Measurements from ENCODE around the gene PRSS12. TPM values are rescaled to one million over a fixed set of nuclear protein-coding genes. Genes with fewer than 3 reads are reported as not detected.

The PRSS12 gene
- polyA plus RNA-seq, 4 donors: 12.2 to 17.0 (median 13.7) TPM

DNA sequence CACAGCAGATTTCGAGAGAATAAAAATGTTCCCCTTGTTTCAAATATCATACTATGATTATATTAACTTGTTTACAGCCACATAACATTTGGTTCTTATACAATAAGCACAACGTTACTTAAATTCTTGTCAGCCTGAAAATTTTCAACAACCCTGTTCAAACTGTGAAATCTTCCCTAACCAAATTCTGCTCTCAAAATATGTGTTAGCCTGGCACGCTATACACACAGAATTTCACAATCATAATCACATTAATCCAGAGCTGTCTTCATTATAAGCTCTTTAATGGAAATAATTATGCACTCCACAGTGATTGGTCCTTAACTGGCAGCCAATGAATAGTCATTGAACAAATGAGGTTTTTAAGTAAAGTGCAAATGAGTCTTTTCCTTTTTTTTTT lies 7.3 kb upstream of the PRSS12 start:
- no peak for DNase-seq (ENCODE audit: low read depth in 4 of 4, low spot score in 3 of 4)

DNA sequence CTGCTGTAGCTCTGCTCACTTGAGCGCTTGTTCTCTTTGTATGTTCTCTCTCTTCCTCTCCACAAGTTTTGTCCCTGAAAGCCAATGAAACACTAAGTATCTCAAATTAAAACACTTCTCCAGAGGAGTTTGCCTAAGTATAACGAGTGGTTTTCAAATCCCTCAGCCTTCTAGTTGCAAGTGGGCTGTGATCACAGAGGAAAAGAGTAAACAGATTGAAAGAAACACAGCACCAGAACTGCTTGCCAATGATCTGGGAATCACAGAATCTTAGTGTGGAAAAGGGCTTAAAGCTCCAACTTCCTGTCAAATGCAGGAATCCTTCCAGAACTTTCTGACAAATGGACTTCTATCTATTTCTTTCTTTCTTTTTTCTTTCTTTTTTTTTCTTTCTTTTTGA lies 4.8 kb upstream of the PRSS12 start:
- no peak for DNase-seq (ENCODE audit: low read depth in 4 of 4, low spot score in 3 of 4)

GRCh38 chr4:118356731-118357130 lies 3.9 kb upstream of the PRSS12 start:
- no peak for DNase-seq (ENCODE audit: low read depth in 4 of 4, low spot score in 3 of 4)

- DNase-seq (ENCODE audit: low read depth in 4 of 4, low spot score in 3 of 4): no peak
Observed at GRCh38 chr4:118356111-118356510, 3.3 kb upstream of the PRSS12 start.

- no peak for DNase-seq (ENCODE audit: low read depth in 4 of 4, low spot score in 3 of 4)
Observed at GRCh38 chr4:118354913-118355312, 2.1 kb upstream of the PRSS12 start.

GRCh38 chr4:118353534-118354030 lies 779 bp upstream of the PRSS12 start:
- DNase-seq (ENCODE audit: low read depth in 4 of 4, low spot score in 3 of 4): no peak

DNA sequence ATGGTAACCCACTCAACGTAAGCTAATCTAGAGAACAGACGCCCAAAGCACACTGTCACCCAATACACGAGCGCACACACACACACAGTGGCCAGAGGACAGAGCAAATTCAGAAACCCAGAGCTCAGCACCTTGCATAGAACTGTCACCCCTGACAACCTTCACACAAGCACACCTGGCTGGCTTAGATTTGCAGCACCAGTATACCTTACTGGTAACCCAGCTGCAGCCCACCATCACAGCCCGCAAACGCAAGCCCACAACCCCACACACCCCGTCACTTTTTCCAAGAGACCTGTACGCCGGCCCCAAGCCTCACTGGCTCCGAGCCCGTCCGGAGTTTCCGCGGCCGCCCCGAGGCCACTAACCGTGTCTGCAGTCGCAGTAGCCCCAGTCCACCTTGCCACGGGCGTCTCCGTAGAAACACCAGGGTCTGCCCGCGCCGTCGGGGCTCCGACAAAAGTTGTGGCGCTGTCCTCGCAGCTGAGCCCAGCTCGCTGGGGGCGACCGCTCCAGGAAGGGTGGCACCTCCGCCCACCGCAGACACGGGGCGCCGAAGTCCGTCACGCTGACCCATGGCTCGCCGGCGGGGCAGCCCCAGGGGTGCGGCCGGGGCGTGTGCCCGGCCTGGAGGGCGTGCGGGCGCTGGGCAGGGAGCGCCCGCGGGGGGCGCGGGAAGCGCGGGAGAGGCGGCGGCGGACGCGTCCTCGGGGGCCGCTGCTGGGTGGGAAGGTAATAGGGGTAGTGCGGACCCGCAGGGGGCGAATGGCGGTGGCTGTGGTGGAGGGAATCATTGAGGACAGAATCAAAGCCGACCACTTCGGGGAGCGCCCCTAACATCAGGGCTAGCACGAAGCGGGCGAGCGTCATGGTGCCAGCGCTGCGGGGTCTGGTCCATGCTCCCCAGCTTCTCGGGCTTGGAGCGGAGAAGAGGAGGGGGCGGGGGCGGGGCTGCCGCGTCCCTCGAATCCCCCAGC lies 664 bp downstream of the PRSS12 start:
- DNase-seq (ENCODE audit: low read depth in 4 of 4, low spot score in 3 of 4): no peak

GRCh38 chr4:118350961-118351360 lies 1.8 kb downstream of the PRSS12 start:
- DNase-seq (ENCODE audit: low read depth in 4 of 4, low spot score in 3 of 4): no peak

- no peak for DNase-seq (ENCODE audit: low read depth in 4 of 4, low spot score in 3 of 4)
Observed at GRCh38 chr4:118348886-118349285, 3.9 kb downstream of the PRSS12 start.

DNA sequence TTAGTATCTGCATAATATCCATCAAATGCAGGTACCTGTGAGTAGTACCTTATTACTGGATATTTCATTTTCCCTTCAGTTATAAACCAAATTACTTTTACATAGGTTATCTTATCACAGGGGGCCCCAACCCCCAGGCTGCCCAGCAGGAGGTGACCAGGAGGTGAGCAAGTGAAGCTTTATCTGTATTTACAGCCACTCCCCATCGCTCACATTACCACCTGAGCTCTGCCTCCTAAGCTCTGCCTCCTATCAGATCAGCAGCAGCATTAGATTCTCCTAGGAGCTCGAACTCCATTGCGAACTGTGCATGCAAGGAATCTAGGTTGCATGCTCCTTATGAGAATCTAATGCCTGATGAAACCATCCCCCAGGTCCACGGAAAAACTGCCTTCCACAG lies 6.3 kb downstream of the PRSS12 start:
- no peak for DNase-seq (ENCODE audit: low read depth in 4 of 4, low spot score in 3 of 4)

GRCh38 chr4:118345813-118346212 lies 7.0 kb downstream of the PRSS12 start:
- no peak for DNase-seq (ENCODE audit: low read depth in 4 of 4, low spot score in 3 of 4)

DNA sequence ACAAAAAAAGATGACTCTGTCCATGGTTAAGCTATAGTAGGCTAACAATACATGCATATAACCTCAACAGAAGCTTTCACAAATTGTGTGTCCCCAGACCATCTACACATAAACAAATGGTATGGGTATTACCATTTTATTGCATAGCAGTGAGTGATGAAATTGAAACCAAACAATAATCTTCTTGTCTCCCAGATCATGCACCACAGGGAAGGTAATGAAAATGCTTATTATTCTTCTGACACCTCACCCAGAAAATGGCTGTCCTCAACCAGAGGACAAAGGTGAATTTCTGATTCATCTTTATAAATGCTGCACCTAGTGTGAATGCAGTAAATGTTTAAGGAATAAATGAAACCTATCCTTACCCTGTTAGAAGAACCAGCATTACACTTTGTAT lies 8.0 kb downstream of the PRSS12 start:
- no peak for DNase-seq (ENCODE audit: low read depth in 4 of 4, low spot score in 3 of 4)

GRCh38 chr4:118343501-118343900 lies 9.3 kb downstream of the PRSS12 start:
- DNase-seq (ENCODE audit: low read depth in 4 of 4, low spot score in 3 of 4): no peak

DNA sequence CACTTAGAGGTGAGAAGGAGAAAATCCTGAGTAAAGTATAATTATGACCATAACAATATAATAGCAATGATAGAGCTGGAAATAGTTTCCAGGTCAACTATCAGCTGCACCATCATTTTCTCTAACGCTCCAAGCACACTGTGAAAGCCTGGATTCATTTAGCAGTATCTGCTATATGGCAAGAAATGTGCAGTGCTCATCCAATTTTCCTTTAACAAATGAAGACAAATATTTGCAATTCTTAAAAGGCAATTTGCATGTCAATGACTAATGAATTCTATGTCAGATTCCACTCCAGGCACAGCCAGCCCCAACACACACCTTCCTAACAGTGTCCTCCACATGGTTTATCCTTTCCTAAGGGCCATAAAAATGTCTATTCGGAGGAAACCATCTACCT lies 12.7 kb downstream of the PRSS12 start:
- no peak for DNase-seq (ENCODE audit: low read depth in 4 of 4, low spot score in 3 of 4)

DNA sequence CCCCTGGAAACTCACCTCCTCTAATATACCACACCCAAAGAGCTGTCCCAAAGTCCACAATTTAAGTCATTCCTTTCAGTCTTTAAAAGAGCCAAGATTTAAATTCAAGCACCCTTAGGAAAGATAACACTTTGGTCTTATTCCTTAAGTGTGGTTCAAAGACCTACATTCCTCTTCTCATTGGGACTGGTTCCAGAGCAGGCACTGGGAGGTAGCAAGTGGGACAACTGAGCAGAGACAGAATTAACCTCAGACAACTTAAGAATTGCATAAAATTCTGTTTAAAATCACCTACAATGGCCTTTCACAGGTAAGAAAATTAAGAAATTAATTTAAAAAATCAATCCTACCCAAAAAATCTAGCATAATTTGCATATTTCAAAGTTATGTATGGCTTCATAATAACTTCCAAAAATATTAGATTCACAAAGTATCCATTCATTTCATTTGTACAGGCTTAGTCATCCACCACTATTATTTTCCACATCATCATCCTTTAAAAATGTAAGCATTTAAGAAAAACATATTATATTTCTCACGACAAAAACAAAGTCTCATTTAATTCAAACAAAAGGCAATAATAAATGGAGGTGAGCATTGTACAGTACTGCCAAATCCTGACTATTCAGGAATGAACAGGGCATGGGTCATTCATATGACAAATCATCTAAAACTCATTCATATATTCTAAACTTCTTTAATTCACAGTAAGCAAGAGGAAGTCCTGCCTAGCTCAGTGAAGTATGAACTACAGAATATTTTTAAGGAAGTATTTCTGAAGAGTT lies 13.6 kb downstream of the PRSS12 start:
- DNase-seq (ENCODE audit: low read depth in 4 of 4, low spot score in 3 of 4): no peak

- no peak for DNase-seq (ENCODE audit: low read depth in 4 of 4, low spot score in 3 of 4)
Observed at GRCh38 chr4:118338518-118338917, 14.3 kb downstream of the PRSS12 start.

DNA sequence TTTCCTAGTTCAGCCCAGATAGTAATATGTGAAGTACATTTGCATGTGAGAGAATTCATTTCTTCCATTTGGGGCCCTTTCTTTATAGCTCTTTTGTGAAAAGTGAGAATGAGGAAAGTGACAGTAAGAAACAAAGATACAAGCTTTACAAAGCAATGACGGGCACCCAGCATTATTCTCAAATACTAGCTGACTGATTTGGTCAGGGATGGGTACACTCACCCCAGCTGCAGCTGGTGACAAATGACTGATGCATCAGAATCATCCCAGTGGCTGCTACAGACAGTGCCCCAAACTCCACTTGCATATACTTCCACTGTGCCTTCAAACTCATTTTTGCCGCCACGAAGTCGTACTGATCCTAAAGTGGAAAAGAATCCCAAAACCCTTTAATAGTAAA lies 14.8 kb downstream of the PRSS12 start:
- no peak for DNase-seq (ENCODE audit: low read depth in 4 of 4, low spot score in 3 of 4)

DNA sequence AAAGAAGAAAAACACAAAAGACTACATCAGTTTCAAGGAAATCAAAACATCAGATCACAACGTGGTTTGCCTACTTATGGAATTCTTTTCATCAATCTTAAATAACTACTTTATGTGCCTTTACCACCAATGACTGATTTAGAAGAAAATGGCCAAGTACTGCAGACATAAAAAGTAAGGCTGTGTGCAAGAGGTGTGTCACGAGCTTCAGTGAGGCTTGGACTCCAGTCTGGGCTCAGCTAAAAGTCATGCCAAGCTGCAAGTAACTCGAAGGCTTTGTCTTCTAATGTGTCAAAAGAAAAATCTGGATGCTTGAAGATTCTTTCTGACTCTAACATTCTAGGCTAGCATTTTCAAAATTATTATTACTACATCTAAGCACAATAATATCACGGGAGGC lies 17.0 kb downstream of the PRSS12 start:
- no peak for DNase-seq (ENCODE audit: low read depth in 4 of 4, low spot score in 3 of 4)

- DNase-seq (ENCODE audit: low read depth in 4 of 4, low spot score in 3 of 4): no peak
Observed at GRCh38 chr4:118335324-118335723, 17.5 kb downstream of the PRSS12 start.

- DNase-seq (ENCODE audit: low read depth in 4 of 4, low spot score in 3 of 4): no peak
Observed at GRCh38 chr4:118331352-118331751, 21.5 kb downstream of the PRSS12 start.

- no peak for DNase-seq (ENCODE audit: low read depth in 4 of 4, low spot score in 3 of 4)
Observed at GRCh38 chr4:118329849-118330248, 23.0 kb downstream of the PRSS12 start.

All from right renal pelvis (tissue), 4 donors.